ENCODE measurements around the gene PACS1.

Gene PACS1

DNA sequence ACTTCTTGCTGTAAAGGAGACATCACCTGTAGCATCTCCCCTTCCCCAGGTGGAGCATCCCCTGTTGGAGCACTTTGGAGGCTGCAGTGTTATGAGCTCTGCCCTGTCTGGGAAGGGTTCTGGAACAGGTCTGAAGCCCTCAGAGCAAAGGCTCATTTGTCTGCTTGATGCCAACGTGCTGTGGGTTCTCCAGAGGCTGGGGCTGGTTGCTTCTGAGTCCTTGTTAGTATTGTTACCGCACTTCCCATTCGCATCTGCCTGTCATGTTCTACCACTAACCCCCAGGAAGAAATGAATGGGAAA, 73.1 kb downstream of the PACS1 start:
- H3K4me3 ChIP-seq: no peak overlapping the region
- H3K4me1 ChIP-seq: peaks cover 22 to 55% (median 32%) of the 10 kb centered on the region in 10 experiments
- H3K36me3 ChIP-seq: peaks cover 0 to 4% (median 0%) of the 10 kb centered on the region in 11 experiments; a peak in 1 of 22 replicates
- peaks cover 0 to 11% (median 6%) of the 10 kb centered on the region in 11 experiments; a peak in 9 of 22 replicates for H3K9me3 ChIP-seq (replicated peaks in 1 of 11)
- H4K20me1 ChIP-seq: peaks cover 0 to 53% (median 0%) of the 10 kb centered on the region in 11 experiments; a peak in 8 of 22 replicates
- H3K27me3 ChIP-seq: no peaks in the 10 kb centered on the region
- peak overlapping the region in 6 of 11 experiments; percentile 37 to 56 (median 48); a peak in 9 of 22 replicates for H3K4me2 ChIP-seq
- no peak for TF ChIP-seq Cebpa-rat (IDR thresholded peaks at IDR 0.05)
- H3K9ac ChIP-seq: no peak overlapping the region
- no peak overlapping the region for H3K27ac ChIP-seq

DNA sequence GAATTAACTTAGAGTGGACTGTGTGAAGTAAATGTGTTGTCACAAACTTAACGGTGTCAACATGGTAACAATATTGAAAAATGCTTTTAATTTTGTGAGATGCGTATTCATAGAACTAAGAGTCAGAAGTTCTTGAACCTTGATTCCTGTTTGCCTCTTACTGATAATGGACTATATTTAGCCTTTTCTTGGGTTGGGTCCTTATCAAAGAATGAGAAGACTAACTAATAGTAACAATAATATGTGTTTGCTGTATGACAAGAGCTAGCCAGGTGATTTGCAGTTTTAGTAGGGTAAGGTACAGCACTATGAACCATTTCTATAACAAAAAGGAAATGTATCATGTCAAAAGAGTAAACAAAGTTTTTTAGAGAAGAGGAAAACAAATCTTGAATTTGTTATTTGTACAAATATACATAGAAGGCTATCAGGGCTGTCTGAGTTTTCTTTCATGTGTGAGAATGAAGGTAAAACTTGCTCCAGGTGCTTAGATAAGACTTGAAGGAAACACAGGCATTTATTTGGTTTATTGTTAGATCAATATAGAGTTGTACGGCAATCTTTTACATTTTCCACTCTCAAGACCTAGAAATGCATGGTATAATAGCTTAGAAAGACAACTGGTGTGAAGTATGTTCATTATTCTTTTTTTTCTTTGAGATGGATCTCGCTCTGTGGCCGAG, 74.1 kb downstream of the PACS1 start:
- Histone ChIP-seq H3K9me3 (replicated peaks in 1 of 11) (peaks cover 0 to 11% (median 6%) of the 10 kb centered on the region in 11 experiments; a peak in 9 of 22 replicates), H3K4me2 (peak overlapping the region in 7 of 11 experiments; percentile 28 to 56 (median 45); a peak in 12 of 22 replicates)

DNA sequence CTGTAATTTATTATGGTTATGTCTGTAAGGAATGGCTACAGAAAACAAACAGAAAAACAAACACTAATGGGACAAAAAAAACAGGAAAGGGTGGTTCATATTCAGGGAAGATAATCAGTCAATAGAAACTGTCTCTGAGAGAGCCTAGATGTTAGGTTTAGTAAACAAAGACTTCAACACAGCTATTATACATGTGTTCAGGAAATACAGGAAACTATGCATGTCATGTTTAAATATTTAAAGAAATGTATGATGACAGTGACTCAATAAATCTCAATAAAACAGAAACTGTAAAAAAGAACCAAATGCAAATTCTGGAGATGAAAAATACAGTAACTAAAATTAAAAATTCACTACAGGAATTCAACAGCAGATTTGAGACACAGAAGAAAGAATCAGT, 76.0 kb downstream of the PACS1 start:
- Histone ChIP-seq H3K27ac (no peak overlapping the region), H3K4me1 (peaks cover 38 to 74% (median 54%) of the 10 kb centered on the region in 10 experiments), H3K36me3 (peaks cover 0 to 4% (median 0%) of the 10 kb centered on the region in 11 experiments; a peak in 1 of 22 replicates), H3K27me3 (no peaks in the 10 kb centered on the region), H3K4me2 (peak overlapping the region in 6 of 11 experiments; percentile 2 to 44 (median 32); a peak in 10 of 22 replicates), H3K9me3 (replicated peaks in 1 of 11) (peaks cover 0 to 11% (median 6%) of the 10 kb centered on the region in 11 experiments; a peak in 9 of 22 replicates), H3K4me3 (no peak overlapping the region), H3K9ac (no peak overlapping the region), H4K20me1 (peaks cover 0 to 47% (median 4%) of the 10 kb centered on the region in 11 experiments; a peak in 9 of 22 replicates)
- TF ChIP-seq Cebpa-rat (IDR thresholded peaks at IDR 0.05): no peak

More for the DNA sequence above, 74.1 kb downstream of the PACS1 start:
- TF ChIP-seq Cebpa-rat (IDR thresholded peaks at IDR 0.05): no peak
- Histone ChIP-seq H3K4me3 (no peak overlapping the region), H3K9ac (no peak overlapping the region), H3K27me3 (no peaks in the 10 kb centered on the region), H3K27ac (no peak overlapping the region), H3K36me3 (peaks cover 0 to 4% (median 0%) of the 10 kb centered on the region in 11 experiments; a peak in 1 of 22 replicates), H4K20me1 (peaks cover 0 to 46% (median 0%) of the 10 kb centered on the region in 11 experiments; a peak in 6 of 22 replicates), H3K4me1 (peaks cover 22 to 57% (median 35%) of the 10 kb centered on the region in 10 experiments)

DNA sequence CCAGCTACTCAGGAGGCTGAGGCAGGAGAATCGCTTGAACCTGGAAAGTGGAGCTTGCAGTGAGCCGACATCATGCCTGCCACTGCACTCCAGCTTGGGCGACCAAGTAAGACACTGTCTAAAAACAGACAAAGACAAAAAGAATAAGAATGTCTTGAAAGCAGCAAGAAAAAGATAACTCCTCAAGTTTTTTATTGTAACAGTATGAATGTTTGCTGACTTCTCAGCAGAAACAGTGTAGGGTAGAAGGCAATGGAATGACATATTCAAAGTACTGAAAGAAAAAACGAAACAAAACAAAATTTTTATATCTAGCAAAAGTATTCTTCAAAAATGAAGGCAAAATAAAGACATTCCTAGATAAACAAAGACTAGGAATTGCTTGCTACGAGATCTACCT, 76.9 kb downstream of the PACS1 start:
- H3K9ac ChIP-seq: no peak overlapping the region
- H3K4me2 ChIP-seq: peak overlapping the region in 3 of 11 experiments; percentile 2 to 41 (median 4); a peak in 4 of 22 replicates
- peaks cover 47 to 79% (median 61%) of the 10 kb centered on the region in 10 experiments for H3K4me1 ChIP-seq
- H3K9me3 ChIP-seq (replicated peaks in 1 of 11): peaks cover 0 to 11% (median 6%) of the 10 kb centered on the region in 11 experiments; a peak in 9 of 22 replicates
- H3K36me3 ChIP-seq: 0 out of 22 replicates have a peak, but pooled peaks cover 0 to 3% (median 0%) of the 10 kb centered on the region in 11 experiments
- H3K27ac ChIP-seq: no peak overlapping the region
- no peak overlapping the region for H3K4me3 ChIP-seq
- TF ChIP-seq Cebpa-rat (IDR thresholded peaks at IDR 0.05): no peak
- H3K27me3 ChIP-seq: no peaks in the 10 kb centered on the region
- H4K20me1 ChIP-seq: peaks cover 0 to 48% (median 5%) of the 10 kb centered on the region in 11 experiments; a peak in 9 of 22 replicates

DNA sequence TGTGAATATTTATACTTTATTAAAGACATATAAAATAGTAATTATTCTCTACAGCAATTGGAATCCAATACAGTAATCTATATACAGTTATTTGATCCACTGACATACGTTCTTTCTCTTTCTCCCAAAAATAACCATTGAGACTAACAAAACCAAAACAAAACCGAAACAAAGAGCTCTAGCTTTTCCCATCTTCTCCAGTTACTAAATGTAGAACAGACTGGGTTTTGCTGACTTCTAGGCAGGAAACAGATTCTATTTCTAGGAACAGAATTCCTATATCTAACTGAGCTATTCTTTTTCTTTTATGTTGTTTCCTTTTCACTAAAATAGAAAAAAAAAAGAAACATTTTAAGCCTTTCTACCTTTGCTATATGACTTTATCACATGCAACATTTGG, 80.1 kb downstream of the PACS1 start:
- H3K36me3 ChIP-seq: peaks cover 0 to 3% (median 0%) of the 10 kb centered on the region in 11 experiments; a peak in 1 of 22 replicates
- peaks cover 31 to 54% (median 42%) of the 10 kb centered on the region in 10 experiments for H3K4me1 ChIP-seq
- H4K20me1 ChIP-seq: peaks cover 0 to 39% (median 4%) of the 10 kb centered on the region in 11 experiments; a peak in 9 of 22 replicates
- no peak overlapping the region; a peak in 2 of 22 replicates for H3K9ac ChIP-seq
- H3K27me3 ChIP-seq: no peaks in the 10 kb centered on the region
- H3K4me2 ChIP-seq: peak overlapping the region; percentile 44 to 79 (median 67); a peak in 18 of 22 replicates
- H3K27ac ChIP-seq: peak overlapping the region in 3 of 11 experiments; percentile 20 to 34 (median 27); a peak in 1 of 22 replicates
- H3K9me3 ChIP-seq (replicated peaks in 1 of 11): peaks cover 0 to 11% (median 6%) of the 10 kb centered on the region in 11 experiments; a peak in 9 of 22 replicates
- TF ChIP-seq Cebpa-rat (IDR thresholded peaks at IDR 0.05): no peak
- no peak overlapping the region for H3K4me3 ChIP-seq

DNA sequence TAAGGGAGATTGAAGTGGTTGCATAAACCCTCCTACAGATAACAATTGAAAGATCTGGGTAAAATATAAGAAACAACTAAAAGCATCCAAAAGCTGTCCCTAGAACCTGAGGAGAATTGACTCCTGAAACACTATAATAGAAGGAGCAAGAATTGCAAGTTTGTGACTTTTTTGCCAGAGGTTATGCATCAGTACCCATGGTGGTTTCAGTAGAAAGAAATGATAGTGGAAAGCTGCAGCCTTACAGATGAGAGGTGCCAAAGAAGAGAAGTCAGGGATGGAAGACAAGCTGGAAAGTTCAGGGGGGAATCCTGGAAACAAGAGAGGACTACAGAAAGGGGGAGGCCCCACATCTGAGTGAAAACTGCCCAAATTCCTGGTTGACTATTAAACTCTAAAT, 80.7 kb downstream of the PACS1 start:
- Histone ChIP-seq H3K9me3 (replicated peaks in 1 of 11) (peaks cover 0 to 11% (median 6%) of the 10 kb centered on the region in 11 experiments; a peak in 9 of 22 replicates), H3K4me3 (peak overlapping the region in 1 of 10 experiments; percentile 7; a peak in 1 of 20 replicates), H3K27ac (peak overlapping the region in 7 of 11 experiments; percentile 5 to 62 (median 29); a peak in 8 of 22 replicates), H3K36me3 (peaks cover 0 to 3% (median 0%) of the 10 kb centered on the region in 11 experiments; a peak in 1 of 22 replicates), H4K20me1 (peaks cover 0 to 33% (median 4%) of the 10 kb centered on the region in 11 experiments; a peak in 7 of 22 replicates), H3K9ac (peak overlapping the region in 6 of 11 experiments; percentile 1 to 61 (median 22); a peak in 9 of 22 replicates), H3K27me3 (no peaks in the 10 kb centered on the region), H3K4me2 (peak overlapping the region; percentile 46 to 79 (median 67); a peak in 21 of 22 replicates), H3K4me1 (peaks cover 27 to 48% (median 36%) of the 10 kb centered on the region in 10 experiments)
- no peak for TF ChIP-seq Cebpa-rat (IDR thresholded peaks at IDR 0.05)

DNA sequence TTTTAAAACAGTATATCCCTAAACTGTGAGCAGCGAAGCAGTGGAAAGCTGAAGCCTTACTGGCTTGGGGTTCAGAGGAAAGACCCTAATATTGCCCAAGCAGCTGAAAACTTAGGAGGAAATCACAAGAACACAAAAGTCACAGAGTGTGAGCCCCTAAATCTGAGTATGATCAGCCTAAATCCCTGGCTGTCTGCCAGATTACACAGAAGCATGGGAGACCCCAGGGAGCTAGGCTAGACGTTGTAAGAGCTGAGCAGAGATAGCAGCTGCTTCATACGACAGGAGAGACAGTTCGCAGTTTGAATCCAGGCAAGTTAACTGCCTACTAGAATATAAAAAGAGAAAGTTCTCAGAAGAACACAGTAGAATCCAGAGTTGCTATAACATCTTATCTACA, 81.2 kb downstream of the PACS1 start:
- H3K4me2 ChIP-seq: peak overlapping the region; percentile 46 to 79 (median 67)

DNA sequence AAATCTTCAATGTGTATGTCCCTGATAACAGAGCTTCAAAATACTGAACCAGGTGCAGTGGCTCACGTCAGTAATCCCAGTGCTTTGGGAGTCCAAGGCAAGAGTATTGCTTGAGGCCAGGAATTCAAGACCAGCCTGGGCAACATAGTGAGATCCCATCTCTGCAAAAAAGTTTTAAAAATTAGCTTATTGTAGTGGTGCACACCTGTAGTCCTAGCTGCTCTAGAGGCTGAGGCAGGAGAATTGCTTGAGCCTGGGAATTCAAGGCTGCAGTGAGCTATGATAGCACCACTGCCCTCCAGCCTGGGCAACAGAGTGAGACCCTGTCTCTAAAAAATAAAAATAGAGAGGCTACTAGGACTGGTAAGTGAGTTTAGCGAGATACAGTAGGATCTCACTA, 84.0 kb downstream of the PACS1 start:
- no peak overlapping the region for H3K4me2 ChIP-seq
- peaks cover 26 to 33% (median 27%) of the 10 kb centered on the region in 10 experiments for H3K4me1 ChIP-seq
- H3K27me3 ChIP-seq: no peaks in the 10 kb centered on the region
- no peak overlapping the region for H3K4me3 ChIP-seq
- no peak for TF ChIP-seq Cebpa-rat (IDR thresholded peaks at IDR 0.05)
- H4K20me1 ChIP-seq: peaks cover 0 to 43% (median 4%) of the 10 kb centered on the region in 11 experiments; a peak in 7 of 22 replicates
- no peaks in the 10 kb centered on the region; a peak in 1 of 22 replicates for H3K36me3 ChIP-seq
- H3K9ac ChIP-seq: no peak overlapping the region
- no peaks in the 10 kb centered on the region for H3K9me3 ChIP-seq (replicated peaks in 1 of 11)
- no peak overlapping the region for H3K27ac ChIP-seq

More for the DNA sequence above, 81.2 kb downstream of the PACS1 start:
- peak overlapping the region in 6 of 11 experiments; percentile 20 to 62 (median 35); a peak in 10 of 22 replicates for H3K27ac ChIP-seq
- peak overlapping the region in 7 of 11 experiments; percentile 1 to 61 (median 16); a peak in 9 of 22 replicates for H3K9ac ChIP-seq
- H3K4me3 ChIP-seq: peak overlapping the region in 1 of 10 experiments; percentile 7; a peak in 1 of 20 replicates
- H4K20me1 ChIP-seq: peaks cover 0 to 32% (median 4%) of the 10 kb centered on the region in 11 experiments; a peak in 7 of 22 replicates
- no peaks in the 10 kb centered on the region for H3K27me3 ChIP-seq
- H3K9me3 ChIP-seq (replicated peaks in 1 of 11): peaks cover 0 to 10% (median 6%) of the 10 kb centered on the region in 11 experiments; a peak in 9 of 22 replicates
- TF ChIP-seq Cebpa-rat (IDR thresholded peaks at IDR 0.05): no peak
- peaks cover 26 to 42% (median 31%) of the 10 kb centered on the region in 10 experiments for H3K4me1 ChIP-seq
- peaks cover 0 to 3% (median 0%) of the 10 kb centered on the region in 11 experiments; a peak in 1 of 22 replicates for H3K36me3 ChIP-seq

All from BLaER1 treated with 17β-estradiol and CSF1 and Interleukin-3, amounts not matched to agents 10 nM and 100 nM (cell line).